ENCODE results near the gene CCNG2. TPM values are rescaled to one million over a fixed set of nuclear protein-coding genes. Genes with fewer than 3 reads are reported as not detected.

Gene CCNG2
- total and polyA plus RNA-seq, 11 donors = 2.4 to 18.7 (median 5.7) TPM

DNA sequence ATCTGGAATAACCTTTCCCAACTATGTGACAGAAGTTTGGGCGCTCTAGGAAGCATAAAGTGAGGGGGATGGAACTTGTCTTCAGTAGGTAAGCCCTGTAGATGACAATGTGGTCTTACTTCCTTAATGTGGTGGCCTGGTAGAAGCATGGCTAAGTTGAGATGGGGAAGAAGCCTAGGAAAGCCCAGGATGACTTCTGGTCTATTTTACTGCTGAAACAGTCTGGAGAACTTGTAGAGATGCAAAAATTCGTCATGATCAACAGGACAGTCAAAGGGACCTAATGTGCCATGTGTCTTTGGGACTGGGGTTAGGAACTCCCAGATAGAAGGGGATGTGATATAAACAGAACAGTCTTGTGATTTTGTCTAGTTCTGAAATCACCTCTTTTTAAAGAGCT, 40.8 kb downstream of the CCNG2 start:
- Histone ChIP-seq H3K4me3 (no peak overlapping the region), H3K9me3 (no peaks in the 10 kb centered on the region), H3K27me3 (peaks cover 0 to 4% (median 0%) of the 10 kb centered on the region in 9 donors), H3K36me3 (no peaks in the 10 kb centered on the region), H3K27ac (no peak overlapping the region), H3K4me1 (peaks cover 0 to 20% (median 0%) of the 10 kb centered on the region in 12 donors)
- ATAC-seq = no peak
- no peak for DNase-seq
- TF ChIP-seq, protein P1, sequence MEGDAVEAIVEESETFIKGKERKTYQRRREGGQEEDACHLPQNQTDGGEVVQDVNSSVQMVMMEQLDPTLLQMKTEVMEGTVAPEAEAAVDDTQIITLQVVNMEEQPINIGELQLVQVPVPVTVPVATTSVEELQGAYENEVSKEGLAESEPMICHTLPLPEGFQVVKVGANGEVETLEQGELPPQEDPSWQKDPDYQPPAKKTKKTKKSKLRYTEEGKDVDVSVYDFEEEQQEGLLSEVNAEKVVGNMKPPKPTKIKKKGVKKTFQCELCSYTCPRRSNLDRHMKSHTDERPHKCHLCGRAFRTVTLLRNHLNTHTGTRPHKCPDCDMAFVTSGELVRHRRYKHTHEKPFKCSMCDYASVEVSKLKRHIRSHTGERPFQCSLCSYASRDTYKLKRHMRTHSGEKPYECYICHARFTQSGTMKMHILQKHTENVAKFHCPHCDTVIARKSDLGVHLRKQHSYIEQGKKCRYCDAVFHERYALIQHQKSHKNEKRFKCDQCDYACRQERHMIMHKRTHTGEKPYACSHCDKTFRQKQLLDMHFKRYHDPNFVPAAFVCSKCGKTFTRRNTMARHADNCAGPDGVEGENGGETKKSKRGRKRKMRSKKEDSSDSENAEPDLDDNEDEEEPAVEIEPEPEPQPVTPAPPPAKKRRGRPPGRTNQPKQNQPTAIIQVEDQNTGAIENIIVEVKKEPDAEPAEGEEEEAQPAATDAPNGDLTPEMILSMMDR (IDR thresholded peaks at IDR 0.05) = no peak
- no peak for TF ChIP-seq POLR2A (IDR thresholded peaks at IDR 0.05)
- intact Hi-C loops (cut with DNase I) = loop anchor here in 1 of 10 donors (10.0 kb wide), 1 partner anchor 763 kb away; the partner anchor contains the start of gene SHROOM3
- WGBS, 4 donors = 78 to 95% (median 80%) methylated on average over 2 of the region's 2 CpGs

DNA sequence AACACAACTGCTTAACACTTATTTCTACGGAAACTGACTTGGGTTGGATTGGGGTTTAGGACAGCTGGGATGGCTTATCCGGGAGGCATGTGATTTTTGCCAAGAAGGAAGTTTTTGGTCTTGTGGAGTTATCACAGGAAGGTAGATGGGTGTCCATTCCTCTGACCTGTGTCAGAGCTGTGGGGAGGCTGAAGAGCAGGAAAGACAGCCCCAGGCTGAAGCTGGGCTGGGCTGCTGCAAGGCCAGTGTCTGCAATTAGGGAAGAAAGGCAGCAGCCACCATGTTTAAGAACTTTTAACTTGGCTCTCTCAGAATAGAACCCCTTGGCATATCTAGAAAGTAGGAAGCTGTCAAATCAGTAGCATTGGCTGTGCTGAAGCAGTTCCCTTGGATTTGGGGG, 42.3 kb downstream of the CCNG2 start:
- intact Hi-C loops (cut with DNase I) = loop anchor here in 1 of 10 donors (10.0 kb wide), 1 partner anchor 764 kb away; the partner anchor contains the start of gene SHROOM3

DNA sequence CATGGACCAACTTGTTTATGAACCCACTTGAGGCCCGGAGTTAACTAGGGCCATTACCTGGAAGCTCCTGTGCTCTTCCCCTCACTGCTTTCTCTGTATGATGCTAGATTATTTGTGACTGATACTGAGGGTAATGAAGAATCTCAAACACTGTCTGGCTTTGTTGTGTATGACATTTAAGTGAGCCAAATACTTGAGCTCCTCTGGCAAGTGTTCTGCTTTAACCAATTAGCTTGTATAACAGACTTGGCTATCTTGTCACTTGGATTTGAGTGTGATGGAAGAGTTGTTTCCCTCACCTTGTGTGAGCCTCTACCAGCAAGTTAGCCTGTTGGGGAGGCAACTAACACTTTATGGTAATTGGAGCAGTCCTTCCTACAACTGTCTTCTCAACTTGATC, 42.7 kb downstream of the CCNG2 start:
- no peaks in the 10 kb centered on the region for H3K36me3 ChIP-seq
- intact Hi-C loops (cut with DNase I) = loop anchor here (5.0 to 10.0 kb wide), 11 partner anchors 102 to 767 kb away; partner anchors contain the start of genes SHROOM3 (in 3 of the 10) and SEPTIN11 (in 1 of the 10)
- 86 to 100% (median 94%) methylated on average over 1 of the region's 1 CpG for WGBS, 4 donors
- ATAC-seq (no peak), DNase-seq (no peak)
- H3K27me3 ChIP-seq = peaks cover 0 to 4% (median 0%) of the 10 kb centered on the region in 9 donors
- H3K9me3 ChIP-seq = no peaks in the 10 kb centered on the region
- H3K4me1 ChIP-seq = peaks cover 0 to 11% (median 0%) of the 10 kb centered on the region in 12 donors
- TF ChIP-seq, protein P1 (IDR thresholded peaks at IDR 0.05) = no peak
- TF ChIP-seq POLR2A (IDR thresholded peaks at IDR 0.05) = no peak
- H3K4me3 ChIP-seq = no peak overlapping the region
- no peak overlapping the region for H3K27ac ChIP-seq

More for the DNA sequence above, 42.3 kb downstream of the CCNG2 start:
- WGBS, 4 donors = 84 to 95% (median 91%) methylated on average over 2 of the region's 2 CpGs
- TF ChIP-seq POLR2A (IDR thresholded peaks at IDR 0.05) = no peak
- TF ChIP-seq, protein P1 (IDR thresholded peaks at IDR 0.05) = no peak
- Histone ChIP-seq H3K9me3 (no peaks in the 10 kb centered on the region), H3K4me1 (peaks cover 0 to 14% (median 0%) of the 10 kb centered on the region in 12 donors), H3K36me3 (no peaks in the 10 kb centered on the region), H3K27ac (no peak overlapping the region), H3K4me3 (no peak overlapping the region), H3K27me3 (peaks cover 0 to 4% (median 0%) of the 10 kb centered on the region in 9 donors)
- ATAC-seq (no peak), DNase-seq (no peak)

DNA sequence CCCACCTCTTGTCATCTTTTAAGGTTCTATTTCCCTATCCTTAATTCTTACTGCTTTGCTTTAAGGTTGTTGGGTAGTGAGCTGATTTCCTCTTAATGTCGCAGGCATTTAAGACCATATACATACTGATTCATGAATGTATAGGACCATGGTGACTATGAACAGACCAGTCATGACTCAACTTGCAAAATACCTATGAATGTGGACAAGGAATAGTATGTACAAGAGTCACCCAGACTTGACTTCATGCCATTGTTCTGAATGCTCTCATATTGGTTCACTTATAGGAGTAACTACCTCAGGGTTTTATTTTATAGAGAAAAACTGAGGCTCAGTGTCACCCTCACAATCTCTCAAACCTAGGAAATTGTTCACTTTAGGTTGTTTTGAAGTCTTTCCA, 44.3 kb downstream of the CCNG2 start:
- ATAC-seq (no peak), DNase-seq (no peak)
- WGBS, 4 donors = 94 to 100% (median 100%) methylated on average over 1 of the region's 1 CpG
- H3K36me3 ChIP-seq = no peaks in the 10 kb centered on the region
- peaks cover 0 to 4% (median 0%) of the 10 kb centered on the region in 9 donors for H3K27me3 ChIP-seq
- no peak overlapping the region for H3K27ac ChIP-seq
- TF ChIP-seq, protein P1 (IDR thresholded peaks at IDR 0.05) = no peak
- intact Hi-C loops (cut with DNase I) = loop anchor here (5.0 to 10.0 kb wide), 11 partner anchors 104 to 769 kb away; partner anchors contain the start of genes SHROOM3 (in 2 of the 10) and SEPTIN11 (in 1 of the 10)
- H3K4me3 ChIP-seq = no peak overlapping the region
- peaks cover 0 to 11% (median 0%) of the 10 kb centered on the region in 12 donors for H3K4me1 ChIP-seq
- H3K9me3 ChIP-seq = no peaks in the 10 kb centered on the region
